ENCODE results near the gene STK25. TPM values are rescaled to one million over a fixed set of nuclear protein-coding genes. Genes with fewer than 3 reads are reported as not detected.

STK25 gene
- total and polyA plus RNA-seq, 12 donors = 66.1 to 147 (median 86.1) TPM

- TF ChIP-seq, protein P1, sequence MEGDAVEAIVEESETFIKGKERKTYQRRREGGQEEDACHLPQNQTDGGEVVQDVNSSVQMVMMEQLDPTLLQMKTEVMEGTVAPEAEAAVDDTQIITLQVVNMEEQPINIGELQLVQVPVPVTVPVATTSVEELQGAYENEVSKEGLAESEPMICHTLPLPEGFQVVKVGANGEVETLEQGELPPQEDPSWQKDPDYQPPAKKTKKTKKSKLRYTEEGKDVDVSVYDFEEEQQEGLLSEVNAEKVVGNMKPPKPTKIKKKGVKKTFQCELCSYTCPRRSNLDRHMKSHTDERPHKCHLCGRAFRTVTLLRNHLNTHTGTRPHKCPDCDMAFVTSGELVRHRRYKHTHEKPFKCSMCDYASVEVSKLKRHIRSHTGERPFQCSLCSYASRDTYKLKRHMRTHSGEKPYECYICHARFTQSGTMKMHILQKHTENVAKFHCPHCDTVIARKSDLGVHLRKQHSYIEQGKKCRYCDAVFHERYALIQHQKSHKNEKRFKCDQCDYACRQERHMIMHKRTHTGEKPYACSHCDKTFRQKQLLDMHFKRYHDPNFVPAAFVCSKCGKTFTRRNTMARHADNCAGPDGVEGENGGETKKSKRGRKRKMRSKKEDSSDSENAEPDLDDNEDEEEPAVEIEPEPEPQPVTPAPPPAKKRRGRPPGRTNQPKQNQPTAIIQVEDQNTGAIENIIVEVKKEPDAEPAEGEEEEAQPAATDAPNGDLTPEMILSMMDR (IDR thresholded peaks at IDR 0.05) = no peak
- Histone ChIP-seq H3K36me3 (peaks cover 0 to 43% (median 3%) of the 10 kb centered on the region in 9 donors), H3K27ac (no peak overlapping the region), H3K9me3 (no peaks in the 10 kb centered on the region), H3K27me3 (no peaks in the 10 kb centered on the region), H3K4me3 (no peak overlapping the region), H3K4me1 (no peaks in the 10 kb centered on the region)
- WGBS, 2 donors = 94 to 100% methylated on average over 1 of the region's 1 CpG
- no peak for DNase-seq
- intact Hi-C loops (cut with DNase I) = no loop called here
- ATAC-seq = no peak
These were observed 26.7 kb downstream of the STK25 start for GRCh38 chr2:241481687-241482086.

DNA sequence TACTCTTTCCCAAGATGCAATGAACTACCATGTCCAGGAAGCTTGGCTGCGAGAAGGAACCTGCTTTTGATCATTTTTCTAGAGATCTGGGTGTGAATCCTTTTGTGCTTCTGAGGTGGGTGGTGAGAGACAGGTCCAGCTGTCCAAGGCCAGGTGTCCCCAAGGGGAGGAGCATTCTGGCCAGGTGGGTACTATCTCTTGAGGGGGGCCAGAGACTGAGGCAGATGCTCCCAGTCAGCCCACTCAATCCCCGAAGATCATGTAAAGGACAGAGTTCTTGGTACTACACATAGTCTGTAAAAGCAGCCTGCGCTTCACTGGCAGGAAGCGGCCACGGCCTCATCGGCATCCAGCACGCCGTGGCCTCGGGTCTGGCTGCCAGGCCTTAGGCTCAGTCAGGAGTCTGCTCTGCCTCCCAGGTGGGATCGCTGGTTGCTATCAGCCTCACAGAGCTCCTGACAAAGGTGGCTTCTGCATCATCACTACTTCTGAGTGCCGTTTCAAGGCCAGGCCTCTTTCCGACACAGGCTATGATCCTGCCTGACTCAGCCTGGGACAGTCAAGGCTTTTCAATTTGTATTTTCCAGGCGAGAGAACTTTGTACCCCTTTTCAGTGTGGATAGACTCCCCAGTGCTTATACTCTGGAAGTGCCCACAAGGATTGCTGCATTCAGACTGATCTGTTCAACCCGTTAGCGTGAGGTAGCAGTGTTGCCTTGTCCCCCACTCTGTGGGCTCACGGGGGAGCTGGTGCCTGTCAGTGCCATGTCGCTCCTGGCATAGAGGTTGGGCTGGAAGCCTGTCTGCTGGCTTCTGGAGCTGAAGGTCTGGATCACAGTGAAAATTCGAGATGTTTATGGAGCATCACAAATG, 29.1 kb downstream of the STK25 start:
- H3K4me3 ChIP-seq = no peak overlapping the region
- no peaks in the 10 kb centered on the region for H3K9me3 ChIP-seq
- no peaks in the 10 kb centered on the region for H3K4me1 ChIP-seq
- H3K27ac ChIP-seq = no peak overlapping the region
- peaks cover 0 to 58% (median 3%) of the 10 kb centered on the region in 9 donors for H3K36me3 ChIP-seq
- ATAC-seq (no peak), DNase-seq (no peak)
- intact Hi-C loops (cut with DNase I) = no loop called here
- TF ChIP-seq, protein P1 (IDR thresholded peaks at IDR 0.05) = no peak
- 89 to 91% methylated on average over 18 of the region's 18 CpGs for WGBS, 2 donors
- no peaks in the 10 kb centered on the region for H3K27me3 ChIP-seq

- Histone ChIP-seq H3K9me3 (no peaks in the 10 kb centered on the region), H3K27ac (no peak overlapping the region), H3K4me1 (no peaks in the 10 kb centered on the region), H3K36me3 (peaks cover 0 to 53% (median 0%) of the 10 kb centered on the region in 9 donors), H3K4me3 (no peak overlapping the region), H3K27me3 (no peaks in the 10 kb centered on the region)
- intact Hi-C loops (cut with DNase I) = no loop called here
- ATAC-seq = no peak
- 90 to 93% methylated on average over 8 of the region's 8 CpGs for WGBS, 2 donors
- TF ChIP-seq, protein P1 (IDR thresholded peaks at IDR 0.05) = no peak
- DNase-seq = no peak
These were observed 30.2 kb downstream of the STK25 start for GRCh38 chr2:241478166-241478565.

DNA sequence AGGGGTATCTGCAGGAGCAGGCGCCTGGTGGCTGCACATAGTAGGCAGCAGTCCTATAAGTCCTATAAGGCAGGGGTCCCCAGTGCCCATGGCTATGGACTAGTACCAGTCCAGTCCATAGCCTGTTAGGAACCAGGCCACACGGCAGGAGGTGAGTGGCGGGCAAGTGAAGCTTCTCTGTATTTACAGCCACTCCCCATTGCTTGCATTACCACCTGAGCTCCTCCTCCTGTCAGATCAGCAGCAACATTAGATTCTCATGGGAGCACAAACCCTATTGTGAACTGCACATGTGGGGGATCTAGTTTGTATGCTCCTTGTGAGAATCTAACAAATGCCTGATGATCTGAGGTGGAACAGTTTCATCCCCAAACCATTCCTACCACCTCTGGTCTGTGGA, 33.1 kb downstream of the STK25 start:
- DNase-seq = no peak
- no peak for ATAC-seq
- H3K36me3 ChIP-seq = peaks cover 0 to 52% (median 0%) of the 10 kb centered on the region in 9 donors
- H3K4me3 ChIP-seq = no peak overlapping the region
- H3K27ac ChIP-seq = no peak overlapping the region
- no peaks in the 10 kb centered on the region for H3K9me3 ChIP-seq
- H3K27me3 ChIP-seq = no peaks in the 10 kb centered on the region
- TF ChIP-seq, protein P1 (IDR thresholded peaks at IDR 0.05) = no peak
- intact Hi-C loops (cut with DNase I) = no loop called here
- 94 to 96% methylated on average over 3 of the region's 3 CpGs for whole genome bisulfite sequencing, 2 donors
- H3K4me1 ChIP-seq = no peaks in the 10 kb centered on the region
